Vagina (tissue), 2 donors: ENCODE results near the gene FPGS. TPM values are rescaled to one million over a fixed set of nuclear protein-coding genes. Genes with fewer than 3 reads are reported as not detected.

Experiments used
- DNase-seq, 2 donors: peaks; one replicate each; pipeline ENCODE4 v3.0.0-alpha.2; 2017; ENCODE audit errors: extremely low spot score in 2 of 2
- H3K27ac ChIP-seq: fragments of 200-600 bp; sonication (generic); one replicate; pipeline ENCODE4 v1.5.1; 2019
- H3K27me3 ChIP-seq: fragments of 200-600 bp; sonication (generic); one replicate; pipeline ENCODE4 v1.5.1; 2019
- H3K36me3 ChIP-seq, 2 donors: fragments of 200-600 bp; sonication (generic); one replicate each; pipeline ENCODE4 v1.5.1; 2017 to 2019
- H3K4me1 ChIP-seq: fragments of 200-600 bp; sonication (generic); one replicate; pipeline ENCODE4 v1.5.1; 2019
- H3K4me3 ChIP-seq, 2 donors: fragments of 200-600 bp; sonication (generic); 1 replicate in 1 of 2; 2 replicates in 1 of 2; pipeline ENCODE4 v1.5.1; 2016 to 2019
- H3K9me3 ChIP-seq: fragments of 200-600 bp; sonication (generic); one replicate; pipeline ENCODE4 v1.5.1; 2019
- CTCF ChIP-seq, 3 experiments: fragments of 450-650 bp in 2 of 3; fragments of 200-600 bp in 1 of 3; sonication (generic) in 1 of 3; IDR thresholded peaks; one replicate each; pipeline ENCODE4 v1.5.1; 2017 to 2019; ENCODE audit warnings: antibody characterized with exemption in 3 of 3, mild to moderate bottlenecking in 2 of 3, moderate library complexity in 2 of 3
- POLR2A ChIP-seq, 2 donors: fragments of 450-650 bp; IDR thresholded peaks; one replicate each; pipeline ENCODE4 v1.6.1; 2017; ENCODE audit warnings: antibody characterized with exemption in 2 of 2, mild to moderate bottlenecking in 2 of 2, moderate library complexity in 2 of 2
- POLR2AphosphoS5 ChIP-seq, 2 donors: sonication (generic); formaldehyde crosslinking; IDR thresholded peaks; one replicate each; pipeline ENCODE4 v1.9.0; 2017; ENCODE audit warnings: antibody characterized with exemption in 2 of 2, mild to moderate bottlenecking in 2 of 2, low read depth in 1 of 2; ENCODE audit not compliant: insufficient read depth in 1 of 2
- intact Hi-C: fragments of 100-400 bp; cut with DNase I; formaldehyde crosslinking; loops from one replicate; pipeline ENCODE4 v1.15.1; 2023
- total RNA-seq: library from RNA; depleted of rRNA; stranded (reverse); fragments of >200 nt; gene quantifications from one replicate; pipeline ENCODE4 v1.2.3, GENCODE V29; 2016

FPGS gene
- total RNA-seq, 1 donor from 2014 or later, result 99.7 TPM

GRCh38 chr9:127812011-127812410 is 9.3 kb downstream of the FPGS start:
- Histone ChIP-seq H3K4me3 (no peak overlapping the region), H3K27ac (no peak overlapping the region), H3K36me3 (peaks cover 0 to 72% of the 10 kb centered on the region in 2 donors), H3K27me3 (no peaks in the 10 kb centered on the region), H3K4me1 (peaks cover 5% of the 10 kb centered on the region), H3K9me3 (no peaks in the 10 kb centered on the region)
- DNase-seq, result no peak
- TF ChIP-seq POLR2AphosphoS5 (IDR thresholded peaks at IDR 0.05; ENCODE audit: insufficient read depth in 1 of 2, low read depth in 1 of 2) (no peak), CTCF (IDR thresholded peaks at IDR 0.05) (no peak), POLR2A (IDR thresholded peaks at IDR 0.05) (no peak)
- intact Hi-C loops, result no loop called here

- Histone ChIP-seq H3K4me1 (peaks cover 5% of the 10 kb centered on the region), H3K27me3 (no peaks in the 10 kb centered on the region), H3K27ac (no peak overlapping the region), H3K4me3 (no peak overlapping the region), H3K9me3 (no peaks in the 10 kb centered on the region), H3K36me3 (peaks cover 0 to 64% of the 10 kb centered on the region in 2 donors)
- intact Hi-C loops, result no loop called here
- TF ChIP-seq CTCF (IDR thresholded peaks at IDR 0.05) (no peak), POLR2AphosphoS5 (IDR thresholded peaks at IDR 0.05; ENCODE audit: insufficient read depth in 1 of 2, low read depth in 1 of 2) (no peak), POLR2A (IDR thresholded peaks at IDR 0.05) (no peak)
- no peak for DNase-seq
These were observed 10.4 kb downstream of the FPGS start for GRCh38 chr9:127812936-127813675.

GRCh38 chr9:127813686-127814226 is 11.1 kb downstream of the FPGS start:
- peaks cover 5% of the 10 kb centered on the region for H3K4me1 ChIP-seq
- no peak overlapping the region for H3K4me3 ChIP-seq
- H3K27me3 ChIP-seq, result no peaks in the 10 kb centered on the region
- H3K27ac ChIP-seq, result no peak overlapping the region
- DNase-seq, result no peak
- H3K9me3 ChIP-seq, result no peaks in the 10 kb centered on the region
- peaks cover 0 to 57% of the 10 kb centered on the region in 2 donors for H3K36me3 ChIP-seq
- TF ChIP-seq POLR2A (IDR thresholded peaks at IDR 0.05) (no peak), CTCF (IDR thresholded peaks at IDR 0.05) (no peak), POLR2AphosphoS5 (IDR thresholded peaks at IDR 0.05; ENCODE audit: insufficient read depth in 1 of 2, low read depth in 1 of 2) (no peak)
- intact Hi-C loops, result no loop called here

- H3K9me3 ChIP-seq, result no peaks in the 10 kb centered on the region
- H3K4me3 ChIP-seq, result no peak overlapping the region
- peaks cover 0 to 60% of the 10 kb centered on the region in 2 donors for H3K36me3 ChIP-seq
- H3K27ac ChIP-seq, result no peak overlapping the region
- H3K27me3 ChIP-seq, result no peaks in the 10 kb centered on the region
- H3K4me1 ChIP-seq, result no peaks in the 10 kb centered on the region
- TF ChIP-seq POLR2AphosphoS5 (IDR thresholded peaks at IDR 0.05; ENCODE audit: insufficient read depth in 1 of 2, low read depth in 1 of 2) (no peak), POLR2A (IDR thresholded peaks at IDR 0.05) (no peak), CTCF (IDR thresholded peaks at IDR 0.05) (no peak)
- intact Hi-C loops, result no loop called here
- DNase-seq, result peak in 1 of 2 donors; percentile 85
These were observed 12.2 kb downstream of the FPGS start for GRCh38 chr9:127814619-127815511.
